ENCODE results near the gene RAB3C.

Gene RAB3C

DNA sequence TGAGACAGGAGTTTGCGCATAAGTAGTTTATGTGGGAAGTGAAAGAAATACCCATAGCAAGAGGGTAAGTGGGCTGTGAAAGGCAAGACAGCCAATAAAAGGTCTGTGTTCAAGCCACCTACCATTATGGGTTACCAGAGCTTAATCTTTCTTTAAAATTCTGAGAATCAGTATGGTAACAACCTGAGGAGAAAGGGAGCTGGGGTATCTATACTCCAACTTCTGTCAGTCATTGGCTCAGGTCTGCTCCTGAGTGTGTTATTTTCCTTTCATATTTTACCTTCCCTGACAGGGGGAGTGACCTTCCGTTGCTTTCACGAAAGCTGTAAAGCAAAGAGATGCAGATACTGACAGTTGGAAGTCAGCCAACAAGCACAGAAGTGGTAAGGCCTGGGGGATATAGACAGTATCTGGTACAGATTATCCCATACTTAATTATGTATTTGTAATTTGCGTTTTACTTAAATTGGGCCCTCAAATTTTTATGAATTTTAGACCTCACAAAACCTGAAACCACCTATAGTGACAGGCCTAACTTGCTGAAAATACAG is 233.4 kb downstream of the RAB3C start:
- no peaks in the 10 kb centered on the region for H3K9me3 ChIP-seq (ENCODE audit: low read depth, low read length)
- H3K36me3 ChIP-seq (ENCODE audit: insufficient read depth, low read length), result no peaks in the 10 kb centered on the region
- peak; percentile 14 for DNase-seq (ENCODE audit: low read depth, low spot score)
- no peak overlapping the region for H3K27ac ChIP-seq
- H3K4me3 ChIP-seq, result no peak overlapping the region
- no peak for TF ChIP-seq EZH2 (IDR thresholded peaks at IDR 0.05)
- TF ChIP-seq POLR2AphosphoS5 (IDR thresholded peaks at IDR 0.05; ENCODE audit: borderline replicate concordance, low read depth, low read length), result no peak
- no peak for TF ChIP-seq FOXP2 (optimal IDR thresholded peaks at IDR 0.05; ENCODE audit: control extremely low read depth, extremely low read length, insufficient read depth)
- H3K9ac ChIP-seq (ENCODE audit: insufficient read length), result no peak overlapping the region

DNA sequence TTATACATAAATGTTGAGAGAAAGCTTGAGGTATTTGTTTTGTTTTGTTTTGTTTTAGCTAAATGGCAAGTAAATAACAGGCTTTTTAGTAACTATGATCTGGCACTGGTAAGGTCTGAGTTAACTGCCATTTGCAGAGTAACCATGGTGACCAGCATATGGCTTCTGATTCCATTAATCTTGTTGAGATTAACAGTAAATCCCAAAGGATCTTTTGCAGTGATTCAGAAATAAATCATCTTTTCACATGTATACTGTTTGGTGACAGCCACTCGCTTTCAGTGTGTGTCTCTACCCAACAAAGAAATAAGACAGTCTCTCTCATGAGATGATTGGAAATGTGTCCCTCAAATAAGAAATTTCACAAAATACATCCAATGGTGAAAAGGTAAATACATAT is 235.6 kb downstream of the RAB3C start:
- Histone ChIP-seq H3K27ac (no peak overlapping the region), H3K9ac (ENCODE audit: insufficient read length) (no peak overlapping the region), H3K36me3 (ENCODE audit: insufficient read depth, low read length) (no peaks in the 10 kb centered on the region), H3K9me3 (ENCODE audit: low read depth, low read length) (no peaks in the 10 kb centered on the region), H3K4me3 (no peak overlapping the region)
- TF ChIP-seq EZH2 (IDR thresholded peaks at IDR 0.05) (no peak), FOXP2 (optimal IDR thresholded peaks at IDR 0.05; ENCODE audit: control extremely low read depth, extremely low read length, insufficient read depth) (no peak), POLR2AphosphoS5 (IDR thresholded peaks at IDR 0.05; ENCODE audit: borderline replicate concordance, low read depth, low read length) (no peak)
- no peak for DNase-seq (ENCODE audit: low read depth, low spot score)

DNA sequence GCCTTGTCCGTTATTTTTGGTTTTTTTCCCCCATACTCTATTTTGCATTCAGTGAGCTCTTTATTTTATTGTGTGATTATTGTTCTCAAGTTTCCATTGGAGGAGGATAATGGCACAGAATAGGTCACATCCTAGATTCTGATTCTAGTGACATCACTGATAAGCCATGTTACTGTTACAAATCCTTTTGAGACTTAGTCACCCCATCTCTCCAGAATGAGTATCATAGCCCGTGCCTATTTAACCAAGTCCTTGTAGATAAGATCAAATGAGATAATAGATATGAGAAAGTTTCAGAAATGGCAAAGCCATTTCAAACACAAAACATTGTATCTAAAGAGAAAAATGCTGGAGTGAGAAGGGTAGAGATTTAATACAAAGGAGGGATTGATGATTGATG is 242.6 kb downstream of the RAB3C start:
- H3K4me3 ChIP-seq, result no peak overlapping the region
- H3K9me3 ChIP-seq (ENCODE audit: low read depth, low read length), result no peaks in the 10 kb centered on the region
- no peak overlapping the region for H3K9ac ChIP-seq (ENCODE audit: insufficient read length)
- no peak for DNase-seq (ENCODE audit: low read depth, low spot score)
- TF ChIP-seq POLR2AphosphoS5 (IDR thresholded peaks at IDR 0.05; ENCODE audit: borderline replicate concordance, low read depth, low read length), result no peak
- TF ChIP-seq FOXP2 (optimal IDR thresholded peaks at IDR 0.05; ENCODE audit: control extremely low read depth, extremely low read length, insufficient read depth), result no peak
- no peak for TF ChIP-seq EZH2 (IDR thresholded peaks at IDR 0.05)
- H3K27ac ChIP-seq, result no peak overlapping the region
- no peaks in the 10 kb centered on the region for H3K36me3 ChIP-seq (ENCODE audit: insufficient read depth, low read length)

DNA sequence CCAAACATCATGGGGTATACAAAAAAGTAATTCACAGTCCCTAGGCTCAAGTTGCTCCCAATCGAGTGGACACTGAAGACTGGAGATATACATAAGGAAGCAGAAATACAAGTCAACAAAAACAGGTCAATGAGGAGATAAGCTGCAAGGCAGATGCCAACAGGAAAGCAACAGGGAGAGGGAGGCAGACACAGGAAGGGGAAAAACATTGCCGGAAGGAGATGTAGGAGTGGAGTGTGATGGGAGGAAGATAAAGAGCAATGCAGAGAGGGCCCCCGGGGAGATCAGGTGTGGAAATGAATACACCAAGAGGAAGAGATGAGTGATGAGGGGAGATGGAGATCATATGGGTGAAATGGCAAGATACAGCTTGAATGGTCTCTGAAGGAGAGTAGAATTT is 243.0 kb downstream of the RAB3C start:
- H3K4me3 ChIP-seq, result no peak overlapping the region
- no peak overlapping the region for H3K9ac ChIP-seq (ENCODE audit: insufficient read length)
- no peak for TF ChIP-seq POLR2AphosphoS5 (IDR thresholded peaks at IDR 0.05; ENCODE audit: borderline replicate concordance, low read depth, low read length)
- TF ChIP-seq FOXP2 (optimal IDR thresholded peaks at IDR 0.05; ENCODE audit: control extremely low read depth, extremely low read length, insufficient read depth), result no peak
- no peak for TF ChIP-seq EZH2 (IDR thresholded peaks at IDR 0.05)
- H3K36me3 ChIP-seq (ENCODE audit: insufficient read depth, low read length), result no peaks in the 10 kb centered on the region
- no peak for DNase-seq (ENCODE audit: low read depth, low spot score)
- H3K27ac ChIP-seq, result no peak overlapping the region
- H3K9me3 ChIP-seq (ENCODE audit: low read depth, low read length), result no peaks in the 10 kb centered on the region

DNA sequence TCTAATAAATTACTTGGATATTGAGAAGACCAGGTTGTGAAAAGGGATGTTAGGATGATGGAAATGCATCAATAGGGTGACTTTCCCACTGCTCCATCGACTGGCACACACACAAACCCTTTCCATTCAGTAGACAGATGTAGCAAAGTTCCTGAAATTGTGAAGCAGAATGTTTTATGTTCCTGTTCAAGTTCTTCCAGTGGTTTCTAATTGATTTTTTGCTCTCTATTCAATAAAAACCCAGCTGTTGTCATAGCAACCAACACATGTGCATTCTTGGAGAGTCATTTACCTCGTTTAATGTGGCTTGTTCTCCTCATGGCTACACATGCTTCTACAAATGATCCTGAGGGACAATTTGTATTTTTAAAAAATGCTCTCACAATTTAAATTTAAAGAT is 244.6 kb downstream of the RAB3C start:
- peak; percentile 39 for DNase-seq (ENCODE audit: low read depth, low spot score)
- no peak overlapping the region for H3K27ac ChIP-seq
- H3K4me3 ChIP-seq, result no peak overlapping the region
- H3K9me3 ChIP-seq (ENCODE audit: low read depth, low read length), result no peaks in the 10 kb centered on the region
- no peaks in the 10 kb centered on the region for H3K36me3 ChIP-seq (ENCODE audit: insufficient read depth, low read length)
- TF ChIP-seq EZH2 (IDR thresholded peaks at IDR 0.05), result no peak
- TF ChIP-seq FOXP2 (optimal IDR thresholded peaks at IDR 0.05; ENCODE audit: control extremely low read depth, extremely low read length, insufficient read depth), result no peak
- no peak for TF ChIP-seq POLR2AphosphoS5 (IDR thresholded peaks at IDR 0.05; ENCODE audit: borderline replicate concordance, low read depth, low read length)
- H3K9ac ChIP-seq (ENCODE audit: insufficient read length), result no peak overlapping the region

DNA sequence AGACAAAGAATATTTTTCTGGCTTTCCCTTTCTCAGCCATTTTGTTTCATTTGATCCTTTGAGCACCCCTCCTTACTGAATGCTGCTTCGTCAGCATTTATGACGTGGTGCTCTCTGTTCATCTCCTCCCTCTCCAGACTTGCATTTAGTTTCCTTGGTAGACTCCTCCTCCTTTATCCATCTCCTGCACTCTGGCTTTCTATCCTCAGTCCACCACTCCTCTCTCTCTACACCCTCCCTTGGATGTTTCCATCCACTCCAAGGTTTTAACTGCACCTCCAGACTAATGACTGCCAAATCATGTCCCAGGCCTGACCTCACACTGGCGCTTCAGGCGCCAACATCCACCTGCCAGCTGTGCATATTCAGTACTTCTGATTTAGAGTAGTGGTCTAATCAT is 245.4 kb downstream of the RAB3C start:
- no peak overlapping the region for H3K9ac ChIP-seq (ENCODE audit: insufficient read length)
- no peak for TF ChIP-seq EZH2 (IDR thresholded peaks at IDR 0.05)
- TF ChIP-seq POLR2AphosphoS5 (IDR thresholded peaks at IDR 0.05; ENCODE audit: borderline replicate concordance, low read depth, low read length), result no peak
- TF ChIP-seq FOXP2 (optimal IDR thresholded peaks at IDR 0.05; ENCODE audit: control extremely low read depth, extremely low read length, insufficient read depth), result no peak
- no peak for DNase-seq (ENCODE audit: low read depth, low spot score)
- H3K27ac ChIP-seq, result no peak overlapping the region
- no peak overlapping the region for H3K4me3 ChIP-seq
- no peaks in the 10 kb centered on the region for H3K9me3 ChIP-seq (ENCODE audit: low read depth, low read length)
- no peaks in the 10 kb centered on the region for H3K36me3 ChIP-seq (ENCODE audit: insufficient read depth, low read length)

DNA sequence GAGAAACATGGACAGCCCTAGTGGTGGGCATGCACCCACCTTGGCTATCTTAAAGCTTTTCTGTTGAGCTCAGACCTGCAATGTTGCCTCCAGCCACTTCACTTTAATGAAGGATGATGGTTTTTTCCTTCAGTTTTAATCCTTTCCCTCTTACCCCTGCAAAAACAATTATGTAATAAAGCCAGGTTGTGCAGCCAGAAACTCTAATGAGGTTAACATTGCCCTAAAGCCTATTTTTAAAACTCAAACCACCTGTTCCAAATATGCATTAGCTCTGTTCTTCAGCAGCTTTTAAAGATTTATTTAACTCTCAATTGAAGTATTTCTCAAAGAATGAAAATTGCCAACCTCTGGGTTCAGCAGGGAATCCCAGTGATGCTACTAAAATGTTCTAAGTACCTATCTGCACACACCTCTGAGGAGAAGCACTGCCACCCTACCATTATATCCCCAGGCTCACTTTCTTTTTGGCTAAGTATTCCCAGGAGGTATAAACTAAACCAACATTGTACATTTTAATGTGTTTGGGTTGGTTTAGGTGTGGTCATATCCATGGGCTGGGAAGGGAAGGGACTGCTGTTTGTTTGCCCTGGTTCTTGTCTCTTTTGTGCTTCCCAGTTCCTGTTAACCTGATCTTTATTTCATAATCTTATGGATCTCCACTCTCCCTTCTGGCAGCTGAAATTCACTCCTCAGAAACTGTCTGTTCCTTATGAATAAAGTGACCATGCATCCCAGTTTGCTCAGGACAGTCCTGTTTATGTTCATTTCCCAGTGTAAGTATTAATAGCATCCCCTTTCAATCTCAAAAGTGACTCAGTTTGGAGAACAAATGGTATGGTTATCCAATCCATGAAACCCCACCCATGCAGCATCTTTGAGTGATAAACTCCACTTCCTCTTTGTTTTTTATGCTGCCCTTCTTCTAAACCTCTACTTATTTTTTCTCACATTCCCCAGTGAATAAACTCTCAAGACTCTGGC is 251.7 kb downstream of the RAB3C start:
- Histone ChIP-seq H3K9me3 (ENCODE audit: low read depth, low read length) (no peaks in the 10 kb centered on the region), H3K4me3 (no peak overlapping the region), H3K36me3 (ENCODE audit: insufficient read depth, low read length) (no peaks in the 10 kb centered on the region), H3K27ac (no peak overlapping the region), H3K9ac (ENCODE audit: insufficient read length) (no peak overlapping the region)
- no peak for DNase-seq (ENCODE audit: low read depth, low spot score)
- no peak for TF ChIP-seq POLR2AphosphoS5 (IDR thresholded peaks at IDR 0.05; ENCODE audit: borderline replicate concordance, low read depth, low read length)
- TF ChIP-seq EZH2 (IDR thresholded peaks at IDR 0.05), result no peak
- no peak for TF ChIP-seq FOXP2 (optimal IDR thresholded peaks at IDR 0.05; ENCODE audit: control extremely low read depth, extremely low read length, insufficient read depth)

DNA sequence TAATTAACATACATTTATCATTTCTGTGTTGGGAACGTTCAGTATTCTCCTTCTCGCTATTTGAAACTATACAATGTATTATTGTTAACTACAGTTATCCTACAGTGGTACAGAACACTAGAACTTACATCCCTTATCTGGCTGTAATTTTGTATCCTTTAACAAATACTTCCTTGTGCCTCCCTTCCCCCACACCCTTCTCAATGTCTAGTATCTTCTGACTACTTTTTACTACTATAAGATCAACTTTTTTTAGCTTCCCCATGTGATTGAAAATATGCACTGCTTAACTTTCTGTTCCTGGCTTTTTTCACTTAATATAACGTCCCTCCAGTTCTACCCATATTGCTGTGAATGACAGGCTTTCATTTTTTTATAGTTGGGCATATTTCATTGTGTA is 253.5 kb downstream of the RAB3C start:
- no peak for DNase-seq (ENCODE audit: low read depth, low spot score)

More for the DNA sequence above, 253.5 kb downstream of the RAB3C start:
- no peaks in the 10 kb centered on the region for H3K36me3 ChIP-seq (ENCODE audit: insufficient read depth, low read length)
- no peaks in the 10 kb centered on the region for H3K9me3 ChIP-seq (ENCODE audit: low read depth, low read length)
- TF ChIP-seq FOXP2 (optimal IDR thresholded peaks at IDR 0.05; ENCODE audit: control extremely low read depth, extremely low read length, insufficient read depth) (no peak), EZH2 (IDR thresholded peaks at IDR 0.05) (no peak)
- no peak overlapping the region for H3K27ac ChIP-seq
- H3K9ac ChIP-seq (ENCODE audit: insufficient read length), result no peak overlapping the region
- no peak overlapping the region for H3K4me3 ChIP-seq

Measured in SK-N-MC (cell line).